SK-N-SH treated with all-trans-retinoic acid at 6 μM for 48 hours (cell line): ENCODE results near the gene FRMPD2.

ENCODE experiments used
- ATAC-seq: fragments of 200-7000 bp; cut with Tn5 transposase; 3 replicates; pipeline ENCODE4 v1.9.1; 2020; ENCODE audit warnings: mild to moderate bottlenecking, moderate library complexity
- ARNTL ChIP-seq: fragments of 450-650 bp; formaldehyde crosslinking; IDR thresholded peaks from 2 replicates; pipeline ENCODE4 v1.5.0; 2020; ENCODE audit warnings: low read depth, mild to moderate bottlenecking, moderate library complexity, borderline replicate concordance
- BACH2 ChIP-seq: fragments of 250-450 bp; sonication (Bioruptor Pico); IDR thresholded peaks from 2 replicates; pipeline ENCODE4 v1.9.0; 2021; ENCODE audit warnings: mild to moderate bottlenecking, borderline replicate concordance
- CREB5 ChIP-seq: fragments of 250-450 bp; sonication (Bioruptor Pico); IDR thresholded peaks from 2 replicates; pipeline ENCODE4 v1.5.1; 2020; ENCODE audit warnings: low read depth, mild to moderate bottlenecking, moderate library complexity
- CSDC2 ChIP-seq: fragments of 250-450 bp; sonication (Bioruptor Pico); IDR thresholded peaks from 2 replicates; pipeline ENCODE4 v1.5.0; 2020; ENCODE audit warnings: mild to moderate bottlenecking, moderate library complexity
- ESRRG ChIP-seq: fragments of 250-450 bp; sonication (Bioruptor Pico); IDR thresholded peaks from 2 replicates; pipeline ENCODE4 v1.6.1; 2021; ENCODE audit warnings: mild to moderate bottlenecking
- GLIS3 ChIP-seq: fragments of 250-450 bp; sonication (Bioruptor Pico); IDR thresholded peaks from 2 replicates; pipeline ENCODE4 v1.5.0; 2020; ENCODE audit warnings: mild to moderate bottlenecking, moderate library complexity
- ISL1 ChIP-seq: fragments of 250-450 bp; sonication (Bioruptor Pico); IDR thresholded peaks from 2 replicates; pipeline ENCODE4 v2.1.2; 2022; ENCODE audit warnings: mild to moderate bottlenecking, moderate library complexity
- OSR1 ChIP-seq: fragments of 250-450 bp; sonication (Bioruptor Pico); IDR thresholded peaks from 2 replicates; pipeline ENCODE4 v1.8.0; 2022; ENCODE audit warnings: moderate library complexity, mild to moderate bottlenecking, inconsistent platforms
- PATZ1 ChIP-seq: fragments of 250-450 bp; sonication (Bioruptor Pico); IDR thresholded peaks from 2 replicates; pipeline ENCODE4 v1.8.0; 2020; ENCODE audit warnings: mild to moderate bottlenecking, moderate library complexity, borderline replicate concordance
- PPARA ChIP-seq: fragments of 250-450 bp; sonication (Bioruptor Pico); IDR thresholded peaks from 2 replicates; pipeline ENCODE4 v1.5.0; 2020; ENCODE audit warnings: mild to moderate bottlenecking, borderline replicate concordance
- RARB ChIP-seq: fragments of 250-450 bp; sonication (Bioruptor Pico); IDR thresholded peaks from 2 replicates; pipeline ENCODE4 v1.8.0; 2021; ENCODE audit warnings: mild to moderate bottlenecking, moderate library complexity
- TCF4 ChIP-seq: fragments of 250-450 bp; sonication (Bioruptor Pico); IDR thresholded peaks from 2 replicates; pipeline ENCODE4 v1.8.0; 2021; ENCODE audit warnings: mild to moderate bottlenecking, moderate library complexity, borderline replicate concordance
- TOX ChIP-seq: fragments of 250-450 bp; sonication (Bioruptor Pico); IDR thresholded peaks from 2 replicates; pipeline ENCODE4 v1.8.0; 2021; ENCODE audit warnings: mild to moderate bottlenecking, moderate library complexity, borderline replicate concordance
- ZFP3 ChIP-seq: fragments of 250-450 bp; sonication (Bioruptor Pico); IDR thresholded peaks from 2 replicates; pipeline ENCODE4 v1.5.0; 2020; ENCODE audit warnings: mild to moderate bottlenecking, moderate library complexity
- ZNF565 ChIP-seq: fragments of 450-650 bp; formaldehyde crosslinking; conservative IDR thresholded peaks from 2 replicates; pipeline ENCODE4 v1.5.0; 2020; ENCODE audit warnings: low read depth, mild to moderate bottlenecking, moderate library complexity
- ZNF70 ChIP-seq: fragments of 450-650 bp; formaldehyde crosslinking; IDR thresholded peaks from 2 replicates; pipeline ENCODE4 v1.5.0; 2020; ENCODE audit warnings: mild to moderate bottlenecking, moderate library complexity
- ZNF8 ChIP-seq: fragments of 450-650 bp; formaldehyde crosslinking; IDR thresholded peaks from 2 replicates; pipeline ENCODE4 v1.5.0; 2020; ENCODE audit warnings: mild to moderate bottlenecking, moderate library complexity
- TF ChIP-seq, protein P1 (sequence below): fragments of 250-450 bp; sonication (Bioruptor Pico); IDR thresholded peaks from 2 replicates; pipeline ENCODE4 v1.8.0; 2021; ENCODE audit warnings: low read depth, mild to moderate bottlenecking, moderate library complexity, borderline replicate concordance
- TF ChIP-seq, protein P2 (sequence below): fragments of 250-450 bp; sonication (Bioruptor Pico); IDR thresholded peaks from 2 replicates; pipeline ENCODE4 v1.5.1; 2021; ENCODE audit warnings: mild to moderate bottlenecking, moderate library complexity
- TF ChIP-seq, protein P3 (sequence below): fragments of 250-450 bp; sonication (Bioruptor Pico); IDR thresholded peaks from 2 replicates; pipeline ENCODE4 v1.5.0; 2020; ENCODE audit warnings: mild to moderate bottlenecking, moderate library complexity

Gene FRMPD2

GRCh38 chr10:48277093-48277492 is 2.6 kb upstream of the FRMPD2 start:
- no peak for ATAC-seq

DNA sequence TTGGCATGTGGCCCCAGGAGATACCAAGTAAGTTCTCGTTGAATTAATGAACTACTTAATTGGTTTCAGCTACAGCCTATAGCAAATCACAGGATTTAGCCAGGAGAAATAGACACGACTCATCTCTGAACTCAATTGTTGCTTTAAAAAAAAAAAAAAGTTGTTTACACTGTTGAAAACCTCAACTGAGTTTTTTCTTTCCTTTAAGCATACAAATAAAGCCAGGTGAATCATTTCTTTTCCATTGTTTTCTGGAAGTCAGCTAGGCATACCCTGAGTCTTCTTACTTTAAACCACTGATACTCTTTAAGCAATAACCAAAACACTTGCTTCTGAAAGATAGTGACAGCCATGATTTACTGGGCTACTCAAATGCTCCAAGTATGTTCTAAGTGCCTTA is 755 bp downstream of the FRMPD2 start:
- TF ChIP-seq, protein P1, sequence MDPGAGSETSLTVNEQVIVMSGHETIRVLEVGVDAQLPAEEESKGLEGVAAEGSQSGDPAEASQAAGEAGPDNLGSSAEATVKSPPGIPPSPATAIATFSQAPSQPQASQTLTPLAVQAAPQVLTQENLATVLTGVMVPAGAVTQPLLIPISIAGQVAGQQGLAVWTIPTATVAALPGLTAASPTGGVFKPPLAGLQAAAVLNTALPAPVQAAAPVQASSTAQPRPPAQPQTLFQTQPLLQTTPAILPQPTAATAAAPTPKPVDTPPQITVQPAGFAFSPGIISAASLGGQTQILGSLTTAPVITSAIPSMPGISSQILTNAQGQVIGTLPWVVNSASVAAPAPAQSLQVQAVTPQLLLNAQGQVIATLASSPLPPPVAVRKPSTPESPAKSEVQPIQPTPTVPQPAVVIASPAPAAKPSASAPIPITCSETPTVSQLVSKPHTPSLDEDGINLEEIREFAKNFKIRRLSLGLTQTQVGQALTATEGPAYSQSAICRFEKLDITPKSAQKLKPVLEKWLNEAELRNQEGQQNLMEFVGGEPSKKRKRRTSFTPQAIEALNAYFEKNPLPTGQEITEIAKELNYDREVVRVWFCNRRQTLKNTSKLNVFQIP (CRISPR knock-in tag) = no peak
- TF ChIP-seq, protein P2, sequence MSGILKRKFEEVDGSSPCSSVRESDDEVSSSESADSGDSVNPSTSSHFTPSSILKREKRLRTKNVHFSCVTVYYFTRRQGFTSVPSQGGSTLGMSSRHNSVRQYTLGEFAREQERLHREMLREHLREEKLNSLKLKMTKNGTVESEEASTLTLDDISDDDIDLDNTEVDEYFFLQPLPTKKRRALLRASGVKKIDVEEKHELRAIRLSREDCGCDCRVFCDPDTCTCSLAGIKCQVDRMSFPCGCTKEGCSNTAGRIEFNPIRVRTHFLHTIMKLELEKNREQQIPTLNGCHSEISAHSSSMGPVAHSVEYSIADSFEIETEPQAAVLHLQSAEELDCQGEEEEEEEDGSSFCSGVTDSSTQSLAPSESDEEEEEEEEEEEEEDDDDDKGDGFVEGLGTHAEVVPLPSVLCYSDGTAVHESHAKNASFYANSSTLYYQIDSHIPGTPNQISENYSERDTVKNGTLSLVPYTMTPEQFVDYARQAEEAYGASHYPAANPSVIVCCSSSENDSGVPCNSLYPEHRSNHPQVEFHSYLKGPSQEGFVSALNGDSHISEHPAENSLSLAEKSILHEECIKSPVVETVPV (CRISPR knock-in tag) = no peak
- TF ChIP-seq ISL1 (CRISPR knock-in tag) = no peak
- no peak for TF ChIP-seq CREB5 (CRISPR knock-in tag)
- TF ChIP-seq PATZ1 (CRISPR knock-in tag) = no peak
- TF ChIP-seq TCF4 = no peak
- no peak for TF ChIP-seq BACH2 (CRISPR knock-in tag)
- TF ChIP-seq ZNF70 (CRISPR knock-in tag) = no peak
- TF ChIP-seq, protein P3, sequence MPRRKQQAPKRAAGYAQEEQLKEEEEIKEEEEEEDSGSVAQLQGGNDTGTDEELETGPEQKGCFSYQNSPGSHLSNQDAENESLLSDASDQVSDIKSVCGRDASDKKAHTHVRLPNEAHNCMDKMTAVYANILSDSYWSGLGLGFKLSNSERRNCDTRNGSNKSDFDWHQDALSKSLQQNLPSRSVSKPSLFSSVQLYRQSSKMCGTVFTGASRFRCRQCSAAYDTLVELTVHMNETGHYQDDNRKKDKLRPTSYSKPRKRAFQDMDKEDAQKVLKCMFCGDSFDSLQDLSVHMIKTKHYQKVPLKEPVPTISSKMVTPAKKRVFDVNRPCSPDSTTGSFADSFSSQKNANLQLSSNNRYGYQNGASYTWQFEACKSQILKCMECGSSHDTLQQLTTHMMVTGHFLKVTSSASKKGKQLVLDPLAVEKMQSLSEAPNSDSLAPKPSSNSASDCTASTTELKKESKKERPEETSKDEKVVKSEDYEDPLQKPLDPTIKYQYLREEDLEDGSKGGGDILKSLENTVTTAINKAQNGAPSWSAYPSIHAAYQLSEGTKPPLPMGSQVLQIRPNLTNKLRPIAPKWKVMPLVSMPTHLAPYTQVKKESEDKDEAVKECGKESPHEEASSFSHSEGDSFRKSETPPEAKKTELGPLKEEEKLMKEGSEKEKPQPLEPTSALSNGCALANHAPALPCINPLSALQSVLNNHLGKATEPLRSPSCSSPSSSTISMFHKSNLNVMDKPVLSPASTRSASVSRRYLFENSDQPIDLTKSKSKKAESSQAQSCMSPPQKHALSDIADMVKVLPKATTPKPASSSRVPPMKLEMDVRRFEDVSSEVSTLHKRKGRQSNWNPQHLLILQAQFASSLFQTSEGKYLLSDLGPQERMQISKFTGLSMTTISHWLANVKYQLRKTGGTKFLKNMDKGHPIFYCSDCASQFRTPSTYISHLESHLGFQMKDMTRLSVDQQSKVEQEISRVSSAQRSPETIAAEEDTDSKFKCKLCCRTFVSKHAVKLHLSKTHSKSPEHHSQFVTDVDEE (CRISPR knock-in tag) = no peak
- TF ChIP-seq TOX (CRISPR knock-in tag) = no peak
- TF ChIP-seq CSDC2 (CRISPR knock-in tag) = no peak
- TF ChIP-seq ESRRG (CRISPR knock-in tag) = no peak
- no peak for TF ChIP-seq PPARA (CRISPR knock-in tag)
- no peak for TF ChIP-seq OSR1
- no peak for TF ChIP-seq ZFP3 (CRISPR knock-in tag)
- no peak for ATAC-seq

More at GRCh38 chr10:48277093-48277492, 2.6 kb upstream of the FRMPD2 start:
- TF ChIP-seq ISL1 (CRISPR knock-in tag) (no peak), ZNF8 (0 out of 2 replicates have a peak, but pooled peaks have one; percentile 22)

- TF ChIP-seq, protein P2 (CRISPR knock-in tag) = no peak
- no peak for TF ChIP-seq PATZ1 (CRISPR knock-in tag)
- TF ChIP-seq RARB (CRISPR knock-in tag) = no peak
- TF ChIP-seq, protein P3 (CRISPR knock-in tag) = no peak
- TF ChIP-seq BACH2 (CRISPR knock-in tag) = no peak
- no peak for TF ChIP-seq ARNTL
- TF ChIP-seq OSR1 = no peak
- TF ChIP-seq TCF4 = no peak
- no peak for TF ChIP-seq ZNF565
- no peak for TF ChIP-seq ZNF70 (CRISPR knock-in tag)
- TF ChIP-seq TOX (CRISPR knock-in tag) = no peak
- TF ChIP-seq ZFP3 (CRISPR knock-in tag) = no peak
- no peak for TF ChIP-seq ISL1 (CRISPR knock-in tag)
- TF ChIP-seq ESRRG (CRISPR knock-in tag) = no peak
- no peak for TF ChIP-seq GLIS3 (CRISPR knock-in tag)
Measured at GRCh38 chr10:48272682-48273081, 1.8 kb downstream of the FRMPD2 start.

More at GRCh38 chr10:48272682-48273081, 1.8 kb downstream of the FRMPD2 start:
- no peak for ATAC-seq
